Cortex of kidney (tissue), 1 donor: ENCODE measurements around the gene DPH5.

Experiments
- DNase-seq: peaks from one replicate; lab custom pipeline; 2025; lab: John Stamatoyannopoulos, UW

Gene DPH5

GRCh38 chr1:100941580-100942216 lies 83.9 kb downstream of the DPH5 start:
- DNase-seq, result no peak

DNA sequence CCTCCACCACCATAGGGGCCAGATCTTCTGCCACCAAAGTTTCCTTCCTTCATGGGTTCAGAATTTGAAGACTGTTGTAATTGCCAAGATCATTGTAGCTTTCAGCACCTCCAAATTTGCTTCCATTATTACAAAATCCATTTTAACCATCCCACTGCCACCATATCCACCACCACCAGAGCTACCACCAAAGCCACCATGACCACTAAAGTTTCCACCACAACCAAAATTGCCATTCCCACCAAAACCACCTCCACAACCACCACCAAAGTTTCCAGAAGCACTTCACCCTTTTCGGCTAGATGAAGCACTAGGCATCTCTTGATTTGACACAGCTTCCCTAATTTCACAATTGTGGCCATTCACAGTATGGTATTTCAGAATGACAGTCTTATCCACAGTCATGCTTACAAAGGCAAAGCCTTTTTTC lies 84.5 kb downstream of the DPH5 start:
- no peak for DNase-seq
